ENCODE data around the gene ADTRP.

ADTRP gene

DNA sequence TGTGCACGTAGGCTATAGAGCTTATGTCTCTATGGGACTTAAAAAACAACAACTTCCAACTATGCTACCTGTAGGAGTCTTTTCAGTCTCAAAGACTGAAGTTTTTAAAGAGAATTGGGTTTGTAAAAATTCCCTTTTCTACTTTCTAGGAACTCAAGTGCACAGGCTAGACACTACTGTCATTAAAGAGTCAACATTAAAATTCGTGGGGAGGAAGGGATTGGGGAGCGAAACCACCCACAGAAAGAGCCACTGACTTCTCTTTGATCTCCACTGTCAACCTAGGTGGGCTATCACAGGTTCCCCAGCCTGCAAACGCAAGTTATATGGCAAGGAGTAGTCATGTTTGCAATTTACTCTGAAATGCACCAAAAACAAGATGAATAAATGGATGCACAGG is 37.7 kb downstream of the ADTRP start:
- TF ChIP-seq, protein P1, sequence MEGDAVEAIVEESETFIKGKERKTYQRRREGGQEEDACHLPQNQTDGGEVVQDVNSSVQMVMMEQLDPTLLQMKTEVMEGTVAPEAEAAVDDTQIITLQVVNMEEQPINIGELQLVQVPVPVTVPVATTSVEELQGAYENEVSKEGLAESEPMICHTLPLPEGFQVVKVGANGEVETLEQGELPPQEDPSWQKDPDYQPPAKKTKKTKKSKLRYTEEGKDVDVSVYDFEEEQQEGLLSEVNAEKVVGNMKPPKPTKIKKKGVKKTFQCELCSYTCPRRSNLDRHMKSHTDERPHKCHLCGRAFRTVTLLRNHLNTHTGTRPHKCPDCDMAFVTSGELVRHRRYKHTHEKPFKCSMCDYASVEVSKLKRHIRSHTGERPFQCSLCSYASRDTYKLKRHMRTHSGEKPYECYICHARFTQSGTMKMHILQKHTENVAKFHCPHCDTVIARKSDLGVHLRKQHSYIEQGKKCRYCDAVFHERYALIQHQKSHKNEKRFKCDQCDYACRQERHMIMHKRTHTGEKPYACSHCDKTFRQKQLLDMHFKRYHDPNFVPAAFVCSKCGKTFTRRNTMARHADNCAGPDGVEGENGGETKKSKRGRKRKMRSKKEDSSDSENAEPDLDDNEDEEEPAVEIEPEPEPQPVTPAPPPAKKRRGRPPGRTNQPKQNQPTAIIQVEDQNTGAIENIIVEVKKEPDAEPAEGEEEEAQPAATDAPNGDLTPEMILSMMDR (IDR thresholded peaks at IDR 0.05), result no peak
- H3K36me3 ChIP-seq (ENCODE audit: control insufficient read depth, insufficient read depth, low read length), result no peaks in the 10 kb centered on the region
- H3K79me2 ChIP-seq, result no peaks in the 10 kb centered on the region
- H3K4me2 ChIP-seq (ENCODE audit: low read length), result no peak overlapping the region
- H3K9ac ChIP-seq, result no peak overlapping the region
- no peak overlapping the region for H3K27ac ChIP-seq
- H3K4me3 ChIP-seq (ENCODE audit: low read depth, low read length), result no peak overlapping the region
- no peak overlapping the region for H2AFZ ChIP-seq
- H3K9me3 ChIP-seq (ENCODE audit: control insufficient read depth, low read length), result no peaks in the 10 kb centered on the region
- H3K4me1 ChIP-seq, result peaks cover 31% of the 10 kb centered on the region
- H3K27me3 ChIP-seq (ENCODE audit: control insufficient read depth, insufficient read depth, low read length), result no peaks in the 10 kb centered on the region

DNA sequence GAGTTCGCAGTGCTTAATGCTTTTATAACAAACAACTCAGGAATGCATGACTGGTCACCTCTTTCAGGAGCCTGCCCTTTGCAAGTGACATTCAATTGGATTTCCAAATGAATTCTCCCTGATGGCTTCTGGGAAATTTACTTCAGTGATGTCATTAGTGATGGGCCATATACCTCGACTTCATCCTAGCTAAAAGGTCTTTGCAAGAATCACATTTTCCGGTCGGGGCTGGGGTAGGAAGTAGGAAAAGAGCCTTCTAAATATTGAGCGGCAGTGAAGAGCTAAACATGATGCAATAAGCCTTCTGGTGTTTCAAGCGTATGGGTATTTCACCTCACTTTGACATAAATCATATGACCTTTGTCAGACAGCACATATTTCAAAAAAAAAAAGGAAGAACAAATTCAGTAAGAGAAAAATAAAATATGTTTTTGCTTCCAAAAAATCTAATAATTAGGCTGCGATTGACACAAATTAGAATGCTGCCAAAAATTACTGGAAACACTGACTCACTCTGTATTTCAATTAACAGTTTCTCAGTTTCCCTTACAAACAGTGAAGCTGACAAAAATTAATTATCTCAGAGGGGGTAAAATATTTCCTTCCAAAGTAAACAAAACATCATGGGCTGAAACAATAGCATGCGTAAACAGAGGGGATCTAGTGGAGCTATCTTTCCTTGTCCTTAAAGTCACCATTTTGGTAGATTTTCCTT is 39.8 kb downstream of the ADTRP start:
- no peak overlapping the region for H3K27ac ChIP-seq
- H3K27me3 ChIP-seq (ENCODE audit: control insufficient read depth, insufficient read depth, low read length), result no peaks in the 10 kb centered on the region
- TF ChIP-seq, protein P1 (IDR thresholded peaks at IDR 0.05), result no peak
- H2AFZ ChIP-seq, result no peak overlapping the region
- no peak overlapping the region for H3K9ac ChIP-seq
- no peak overlapping the region for H3K4me3 ChIP-seq (ENCODE audit: low read depth, low read length)
- H3K36me3 ChIP-seq (ENCODE audit: control insufficient read depth, insufficient read depth, low read length), result no peaks in the 10 kb centered on the region
- H3K4me1 ChIP-seq, result peaks cover 17% of the 10 kb centered on the region
- H3K4me2 ChIP-seq (ENCODE audit: low read length), result no peak overlapping the region
- H3K79me2 ChIP-seq, result no peaks in the 10 kb centered on the region
- no peaks in the 10 kb centered on the region for H3K9me3 ChIP-seq (ENCODE audit: control insufficient read depth, low read length)

DNA sequence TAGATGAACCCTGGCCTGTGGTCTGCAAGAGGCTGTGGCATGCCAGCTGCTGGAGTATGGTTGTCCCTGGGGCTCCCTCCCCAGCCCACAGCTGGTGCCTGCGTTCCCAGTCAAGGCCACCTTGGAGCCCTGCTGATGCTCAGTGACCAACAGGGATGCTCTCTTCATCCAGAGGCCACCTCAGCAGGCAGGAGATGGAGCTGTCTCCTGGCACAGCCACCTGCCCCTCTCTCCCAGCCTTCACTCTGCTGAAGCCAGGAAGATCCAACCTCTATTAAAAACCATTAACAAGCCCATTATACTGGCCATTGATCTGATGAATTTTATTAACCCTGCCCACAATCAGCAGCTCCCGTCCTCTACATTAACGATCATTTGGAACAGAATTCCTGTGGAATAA is 40.4 kb downstream of the ADTRP start:
- no peak overlapping the region for H3K27ac ChIP-seq
- TF ChIP-seq, protein P1 (IDR thresholded peaks at IDR 0.05), result no peak
- no peaks in the 10 kb centered on the region for H3K9me3 ChIP-seq (ENCODE audit: control insufficient read depth, low read length)
- no peaks in the 10 kb centered on the region for H3K36me3 ChIP-seq (ENCODE audit: control insufficient read depth, insufficient read depth, low read length)
- H2AFZ ChIP-seq, result no peak overlapping the region
- H3K4me1 ChIP-seq, result peaks cover 12% of the 10 kb centered on the region
- H3K79me2 ChIP-seq, result no peaks in the 10 kb centered on the region
- no peak overlapping the region for H3K4me3 ChIP-seq (ENCODE audit: low read depth, low read length)
- H3K9ac ChIP-seq, result no peak overlapping the region
- H3K27me3 ChIP-seq (ENCODE audit: control insufficient read depth, insufficient read depth, low read length), result no peaks in the 10 kb centered on the region
- no peak overlapping the region for H3K4me2 ChIP-seq (ENCODE audit: low read length)

DNA sequence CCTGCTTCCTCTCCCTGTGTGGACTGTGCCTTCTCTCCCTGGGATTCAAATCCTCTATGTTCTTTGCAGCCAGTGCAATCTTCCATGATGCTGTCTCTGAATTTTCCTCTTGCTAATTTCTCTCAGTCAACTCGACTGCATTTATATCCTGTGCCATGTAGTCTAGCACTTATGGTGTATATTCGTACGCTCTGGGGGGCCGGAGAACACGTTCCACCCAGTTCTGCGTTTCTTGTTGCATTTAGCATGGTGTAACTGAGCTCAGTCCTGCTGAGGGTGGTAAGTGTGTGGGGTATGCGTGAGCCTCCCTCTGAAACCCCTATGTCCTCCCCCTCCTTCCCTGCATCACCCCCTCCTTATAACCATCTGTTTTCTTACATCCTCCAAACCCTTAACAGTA is 42.0 kb downstream of the ADTRP start:
- TF ChIP-seq, protein P1 (IDR thresholded peaks at IDR 0.05), result no peak
- H2AFZ ChIP-seq, result no peak overlapping the region
- no peaks in the 10 kb centered on the region for H3K36me3 ChIP-seq (ENCODE audit: control insufficient read depth, insufficient read depth, low read length)
- H3K9ac ChIP-seq, result no peak overlapping the region
- no peak overlapping the region for H3K27ac ChIP-seq
- H3K4me2 ChIP-seq (ENCODE audit: low read length), result no peak overlapping the region
- H3K79me2 ChIP-seq, result no peaks in the 10 kb centered on the region
- no peaks in the 10 kb centered on the region for H3K27me3 ChIP-seq (ENCODE audit: control insufficient read depth, insufficient read depth, low read length)
- H3K4me1 ChIP-seq, result no peaks in the 10 kb centered on the region
- no peak overlapping the region for H3K4me3 ChIP-seq (ENCODE audit: low read depth, low read length)
- H3K9me3 ChIP-seq (ENCODE audit: control insufficient read depth, low read length), result no peaks in the 10 kb centered on the region
